Measurements from ENCODE around the gene CCDC88C. TPM values are rescaled to one million over a fixed set of nuclear protein-coding genes. Genes with fewer than 3 reads are reported as not detected.

The CCDC88C gene
- total RNA-seq, 2 donors from 2014 or later: 98.8 to 113 TPM

DNA sequence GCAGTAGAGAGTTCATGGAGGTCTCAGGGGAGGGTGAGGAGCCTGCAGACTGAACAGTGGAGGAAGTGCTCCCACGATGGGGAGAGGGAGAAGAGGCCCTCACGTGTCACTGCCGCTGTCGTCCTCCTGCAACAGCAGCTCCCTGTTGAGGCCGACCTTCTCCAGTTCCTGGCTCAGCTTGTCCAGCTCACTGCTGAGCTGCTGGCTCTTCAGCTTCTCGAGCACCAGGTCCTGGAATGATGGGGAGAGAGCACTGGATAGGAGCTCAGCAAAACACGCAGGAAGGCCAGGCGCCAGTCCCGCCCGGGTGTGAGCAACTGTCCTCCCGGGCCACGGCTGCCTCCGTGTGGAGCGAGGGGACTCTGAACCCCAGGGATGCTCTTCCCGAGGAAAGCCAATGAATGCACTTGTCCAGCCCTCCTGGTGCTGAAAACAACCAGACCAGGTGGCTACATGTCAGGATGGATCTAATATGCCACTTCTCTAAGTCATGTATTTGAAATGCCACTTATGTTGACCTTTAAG lies 107.8 kb downstream of the CCDC88C start:
- peaks cover 52 to 62% of the 10 kb centered on the region in 2 donors for H3K36me3 Mint-ChIP-seq
- no peak for DNase-seq (ENCODE audit: low spot score in 2 of 2)
- H3K27ac Mint-ChIP-seq: peak overlapping the region in 1 of 2 donors; percentile 73
- ATAC-seq: no peak
- no peaks in the 10 kb centered on the region for H3K9me3 Mint-ChIP-seq

DNA sequence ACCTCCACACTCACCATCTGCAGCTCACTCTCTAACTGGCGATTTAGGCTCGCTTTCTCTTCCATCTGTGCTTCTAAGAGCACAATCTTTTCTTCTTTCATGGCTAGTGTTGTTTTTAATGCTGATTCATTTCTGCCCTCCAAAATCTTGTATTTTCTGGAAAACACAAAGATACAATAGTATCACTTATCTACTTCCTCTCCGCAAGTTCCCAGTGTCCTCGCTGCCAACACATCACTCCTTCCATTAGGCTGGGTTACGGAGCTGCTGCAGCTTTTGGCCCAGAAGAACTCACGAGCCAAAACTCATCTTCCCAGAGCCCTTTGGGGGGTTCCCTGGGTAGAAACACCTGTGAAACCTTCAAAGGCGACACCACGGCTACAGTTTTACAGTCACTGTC lies 109.3 kb downstream of the CCDC88C start:
- H3K36me3 Mint-ChIP-seq: peaks cover 38 to 52% of the 10 kb centered on the region in 2 donors
- ATAC-seq (no peak), DNase-seq (ENCODE audit: low spot score in 2 of 2) (no peak)
- no peaks in the 10 kb centered on the region for H3K9me3 Mint-ChIP-seq
- peak overlapping the region; percentile 56 to 92 for H3K27ac Mint-ChIP-seq

DNA sequence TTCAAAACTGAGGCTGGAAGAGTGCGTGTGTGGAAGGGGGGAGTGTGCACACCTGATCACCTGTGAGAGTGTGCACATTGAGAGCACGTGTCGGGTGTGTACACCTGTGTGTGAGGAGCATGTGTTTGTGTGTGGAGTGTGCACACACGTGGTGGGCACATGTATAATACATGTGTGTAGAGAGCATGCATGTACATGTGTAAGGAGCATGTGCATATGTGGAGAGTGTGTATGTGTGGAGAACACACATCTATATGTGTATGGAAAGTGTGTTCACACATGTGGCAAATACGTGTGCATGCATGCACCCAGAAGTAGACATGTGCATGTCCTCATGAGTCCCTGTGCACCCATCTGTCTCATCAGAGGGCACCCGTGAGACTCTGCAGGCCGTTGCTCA lies 110.0 kb downstream of the CCDC88C start:
- H3K36me3 Mint-ChIP-seq: peaks cover 32 to 46% of the 10 kb centered on the region in 2 donors
- H3K27ac Mint-ChIP-seq: peak overlapping the region; percentile 50 to 59
- no peaks in the 10 kb centered on the region for H3K9me3 Mint-ChIP-seq
- no peak for DNase-seq (ENCODE audit: low spot score in 2 of 2)
- ATAC-seq: no peak

DNA sequence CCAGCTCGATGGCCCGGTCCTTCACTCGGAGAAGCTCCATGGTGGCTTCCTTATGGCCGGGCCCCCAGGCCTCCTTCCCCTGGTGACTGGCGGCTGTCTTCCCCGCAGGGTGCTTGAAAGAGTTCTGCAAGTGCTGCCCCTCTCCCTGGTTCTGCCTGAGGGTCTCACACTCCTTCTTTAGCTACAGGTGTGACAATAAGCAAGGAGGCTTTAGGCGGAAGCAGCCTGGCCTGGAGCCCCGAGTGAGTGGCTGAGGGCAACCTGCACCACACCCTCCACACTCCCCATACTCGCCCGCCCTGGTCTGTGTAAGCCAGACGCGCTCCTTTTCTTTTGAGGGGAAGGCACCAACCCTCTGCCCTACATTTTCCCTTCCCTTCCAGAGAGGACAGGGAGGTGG lies 110.6 kb downstream of the CCDC88C start:
- H3K9me3 Mint-ChIP-seq: no peaks in the 10 kb centered on the region
- DNase-seq (ENCODE audit: low spot score in 2 of 2): no peak
- peaks cover 32 to 47% of the 10 kb centered on the region in 2 donors for H3K36me3 Mint-ChIP-seq
- peak overlapping the region; percentile 50 to 59 for H3K27ac Mint-ChIP-seq
- ATAC-seq: no peak

DNA sequence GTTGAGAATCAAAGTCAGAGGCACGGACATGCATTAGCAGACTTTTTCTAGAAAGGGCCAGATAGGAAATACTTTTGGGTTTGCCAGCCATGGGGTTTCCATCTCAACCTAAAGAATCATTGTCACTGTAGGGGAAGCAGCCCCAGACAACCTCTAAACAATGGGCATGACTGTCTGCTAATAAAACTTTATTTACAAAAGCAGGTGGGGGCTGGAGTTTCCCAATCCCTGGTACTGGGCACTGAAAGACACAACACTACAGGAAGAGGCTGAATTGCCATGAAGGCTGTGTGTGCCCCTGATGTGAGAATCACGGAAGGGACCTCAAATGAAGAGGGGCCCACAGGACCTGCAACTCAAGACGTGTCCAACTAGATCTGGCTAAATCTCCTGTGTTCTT lies 111.1 kb downstream of the CCDC88C start:
- H3K36me3 Mint-ChIP-seq: peaks cover 36 to 52% of the 10 kb centered on the region in 2 donors
- peak overlapping the region; percentile 26 to 59 for H3K27ac Mint-ChIP-seq
- H3K9me3 Mint-ChIP-seq: no peaks in the 10 kb centered on the region
- no peak for DNase-seq (ENCODE audit: low spot score in 2 of 2)
- ATAC-seq: no peak

DNA sequence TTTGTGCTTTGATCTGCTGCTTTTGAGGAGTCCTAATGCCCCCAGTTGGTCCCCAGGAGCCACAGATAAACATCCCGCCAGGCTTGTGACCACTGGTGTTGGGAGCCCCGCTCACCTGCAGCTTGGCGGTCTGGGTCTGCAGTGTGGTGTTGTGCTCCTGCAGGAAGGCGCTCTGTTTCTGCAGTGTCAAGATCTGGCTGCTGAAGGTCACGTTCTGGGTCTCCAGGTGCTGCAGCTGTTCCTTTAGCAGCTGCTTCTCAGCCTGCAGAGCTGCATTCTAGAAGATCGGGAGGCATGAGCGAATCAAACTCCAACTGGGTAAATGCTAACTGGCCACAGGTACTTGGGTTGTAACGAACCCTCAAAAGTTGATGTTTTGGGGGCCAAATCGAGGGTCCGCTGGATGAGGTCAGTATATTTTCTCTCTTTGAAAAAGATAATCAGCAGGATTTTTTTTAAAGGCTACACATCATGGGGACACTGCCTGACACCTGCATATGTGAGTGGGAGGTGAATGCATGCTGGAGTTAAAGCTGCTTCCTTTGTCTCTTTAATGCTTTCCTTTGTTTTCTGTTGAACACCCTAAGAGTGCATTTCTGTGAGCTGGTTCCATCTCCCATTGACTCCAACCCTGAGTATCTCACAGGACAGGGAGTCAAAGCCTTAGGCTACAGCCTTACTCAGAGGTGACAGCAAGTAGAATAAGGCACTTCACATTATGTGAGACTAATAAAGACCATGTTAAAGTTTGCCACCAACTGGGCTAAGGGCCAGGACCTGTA lies 111.8 kb downstream of the CCDC88C start:
- no peak for ATAC-seq
- Mint-ChIP-seq H3K27ac (peak overlapping the region; percentile 86 to 95), H3K36me3 (peaks cover 41 to 52% of the 10 kb centered on the region in 2 donors), H3K9me3 (no peaks in the 10 kb centered on the region)
- no peak for DNase-seq (ENCODE audit: low spot score in 2 of 2)

DNA sequence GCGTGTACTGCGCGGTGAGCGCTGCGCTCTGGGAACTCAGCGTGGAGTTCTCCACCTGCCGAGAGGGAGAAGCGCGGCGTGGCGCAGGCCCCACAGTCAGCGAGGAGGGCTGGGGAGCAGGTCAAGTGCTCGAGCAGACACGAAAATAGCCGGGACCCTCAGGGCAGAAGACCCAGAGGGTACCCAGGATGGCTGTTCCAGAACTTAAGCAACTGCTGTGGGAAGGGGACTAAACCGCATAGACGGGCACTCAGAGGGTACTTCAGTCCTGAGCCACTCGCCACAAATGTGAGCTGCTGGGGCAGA lies 113.7 kb downstream of the CCDC88C start:
- ATAC-seq (no peak), DNase-seq (ENCODE audit: low spot score in 2 of 2) (no peak)
- peaks cover 49 to 59% of the 10 kb centered on the region in 2 donors for H3K36me3 Mint-ChIP-seq
- no peaks in the 10 kb centered on the region for H3K9me3 Mint-ChIP-seq
- H3K27ac Mint-ChIP-seq: peak overlapping the region; percentile 95

DNA sequence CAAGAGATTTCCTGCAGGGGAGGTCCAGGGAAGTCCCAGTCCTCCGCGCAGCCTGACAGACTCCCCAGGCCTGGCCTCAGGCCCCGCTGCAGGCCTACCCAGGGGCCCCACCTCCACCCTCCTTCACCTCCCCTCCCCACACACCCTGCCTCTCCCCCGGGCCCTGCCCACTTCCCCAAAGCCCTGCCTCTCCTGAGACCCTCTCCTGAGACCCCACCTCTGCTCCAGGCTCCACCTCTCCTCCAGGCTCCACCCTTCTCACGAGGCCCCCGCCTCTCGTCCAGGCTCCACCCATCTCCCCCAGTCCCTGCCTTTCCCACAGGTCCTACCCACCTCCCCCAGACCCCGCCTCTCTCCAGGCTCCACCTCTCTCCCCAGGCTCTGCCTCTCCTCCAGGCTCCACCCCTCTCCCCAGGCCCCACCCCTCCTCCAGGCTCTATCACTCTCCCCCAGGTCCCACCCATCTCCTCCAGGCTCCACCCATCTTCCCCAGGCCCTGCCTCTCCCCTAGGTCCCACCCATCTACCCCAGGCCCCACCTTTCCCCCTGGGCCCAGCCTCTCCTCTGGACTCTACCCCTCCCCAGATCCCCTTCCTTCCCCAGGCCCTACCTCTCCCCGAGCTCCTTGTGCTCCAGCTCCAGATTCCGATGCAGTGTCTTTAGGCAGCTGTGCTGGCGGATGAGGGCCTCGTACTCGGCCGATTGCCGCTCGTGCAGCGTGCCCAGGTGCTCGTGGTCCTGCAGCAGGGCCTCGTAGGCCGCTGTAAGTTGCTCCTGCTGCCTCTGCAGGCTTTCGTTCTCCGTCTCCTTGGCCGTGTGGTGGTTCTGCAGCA lies 114.3 kb downstream of the CCDC88C start:
- Mint-ChIP-seq H3K9me3 (no peaks in the 10 kb centered on the region), H3K36me3 (peaks cover 50 to 60% of the 10 kb centered on the region in 2 donors), H3K27ac (peak overlapping the region; percentile 95)
- ATAC-seq: peak; percentile 36 to 78
- DNase-seq (ENCODE audit: low spot score in 2 of 2): peak in 1 of 2 donors; percentile 83

DNA sequence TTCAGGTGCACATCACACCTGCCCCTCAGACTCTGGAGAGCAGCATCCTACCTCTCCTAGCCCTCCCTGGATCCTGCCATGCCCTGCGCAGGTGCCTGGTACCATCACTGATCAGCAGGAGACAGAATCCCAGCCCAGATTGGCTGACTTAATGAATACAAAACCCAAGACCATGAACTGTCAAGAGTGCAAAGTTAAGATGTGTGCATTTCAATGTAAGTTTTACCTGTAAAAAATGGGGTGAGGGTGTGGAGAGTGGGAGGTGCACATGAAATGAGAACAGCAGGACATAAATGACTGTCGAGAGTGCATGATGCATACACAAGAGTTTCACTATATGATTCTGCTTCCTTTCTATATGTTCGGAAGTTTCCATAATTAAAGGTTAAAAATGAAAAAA lies 115.2 kb downstream of the CCDC88C start:
- Mint-ChIP-seq H3K9me3 (no peaks in the 10 kb centered on the region), H3K27ac (peak overlapping the region; percentile 95), H3K36me3 (peaks cover 47 to 57% of the 10 kb centered on the region in 2 donors)
- ATAC-seq (peak; percentile 80 to 82), DNase-seq (ENCODE audit: low spot score in 2 of 2) (peak in 1 of 2 donors; percentile 31)

DNA sequence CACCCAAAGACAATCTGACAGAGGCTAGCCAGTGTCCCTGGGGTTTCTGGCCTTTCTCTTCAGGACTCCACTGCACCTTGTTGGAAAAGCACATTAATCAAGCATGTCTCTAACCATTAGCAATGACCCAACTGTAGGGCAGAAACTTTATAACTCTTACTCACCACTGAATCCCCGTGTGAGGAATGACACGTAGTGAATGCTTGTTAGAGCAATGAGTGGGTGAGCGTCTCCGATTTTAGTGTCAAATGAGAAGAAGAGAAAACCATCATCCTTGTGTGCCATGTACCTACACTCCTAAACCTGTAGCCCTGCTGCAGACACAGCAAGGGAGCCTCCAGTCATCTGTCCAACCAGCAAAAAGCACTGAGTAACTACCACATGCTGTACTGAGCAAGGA lies 116.7 kb downstream of the CCDC88C start:
- H3K9me3 Mint-ChIP-seq: no peaks in the 10 kb centered on the region
- DNase-seq (ENCODE audit: low spot score in 2 of 2) (no peak), ATAC-seq (peak in 1 of 2 donors; percentile 1)
- peaks cover 54 to 65% of the 10 kb centered on the region in 2 donors for H3K36me3 Mint-ChIP-seq
- H3K27ac Mint-ChIP-seq: peak overlapping the region; percentile 95

DNA sequence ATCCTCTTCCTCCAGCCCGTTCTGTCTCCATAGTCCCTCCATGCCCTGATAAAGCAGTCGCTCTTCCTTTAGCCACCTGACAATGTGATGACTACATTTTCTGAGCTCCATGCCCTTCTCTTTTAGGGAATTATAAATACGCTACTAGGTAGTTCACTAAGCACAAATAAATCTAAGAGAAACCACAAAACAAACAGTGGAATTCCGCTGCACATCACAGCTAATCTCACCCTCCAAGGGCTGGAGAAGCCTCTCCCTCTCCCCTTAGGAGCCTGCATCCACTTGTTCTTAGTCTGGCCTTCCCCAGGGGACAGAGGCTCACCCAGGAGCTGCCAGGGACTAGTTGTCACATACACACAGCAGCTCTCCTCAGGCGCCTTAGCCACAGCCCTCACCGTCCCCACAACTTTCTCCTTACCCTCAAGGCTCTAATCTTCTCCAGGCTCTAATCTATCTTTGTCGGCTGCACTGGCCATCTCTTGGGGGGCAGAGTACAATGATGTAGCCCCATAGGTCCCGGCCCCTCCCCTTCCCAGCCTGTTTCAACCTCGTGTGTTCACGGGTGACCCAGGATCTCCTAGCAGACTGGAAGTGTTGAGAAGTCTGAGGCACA lies 117.2 kb downstream of the CCDC88C start:
- Mint-ChIP-seq H3K36me3 (peaks cover 52 to 61% of the 10 kb centered on the region in 2 donors), H3K9me3 (no peaks in the 10 kb centered on the region)

DNA sequence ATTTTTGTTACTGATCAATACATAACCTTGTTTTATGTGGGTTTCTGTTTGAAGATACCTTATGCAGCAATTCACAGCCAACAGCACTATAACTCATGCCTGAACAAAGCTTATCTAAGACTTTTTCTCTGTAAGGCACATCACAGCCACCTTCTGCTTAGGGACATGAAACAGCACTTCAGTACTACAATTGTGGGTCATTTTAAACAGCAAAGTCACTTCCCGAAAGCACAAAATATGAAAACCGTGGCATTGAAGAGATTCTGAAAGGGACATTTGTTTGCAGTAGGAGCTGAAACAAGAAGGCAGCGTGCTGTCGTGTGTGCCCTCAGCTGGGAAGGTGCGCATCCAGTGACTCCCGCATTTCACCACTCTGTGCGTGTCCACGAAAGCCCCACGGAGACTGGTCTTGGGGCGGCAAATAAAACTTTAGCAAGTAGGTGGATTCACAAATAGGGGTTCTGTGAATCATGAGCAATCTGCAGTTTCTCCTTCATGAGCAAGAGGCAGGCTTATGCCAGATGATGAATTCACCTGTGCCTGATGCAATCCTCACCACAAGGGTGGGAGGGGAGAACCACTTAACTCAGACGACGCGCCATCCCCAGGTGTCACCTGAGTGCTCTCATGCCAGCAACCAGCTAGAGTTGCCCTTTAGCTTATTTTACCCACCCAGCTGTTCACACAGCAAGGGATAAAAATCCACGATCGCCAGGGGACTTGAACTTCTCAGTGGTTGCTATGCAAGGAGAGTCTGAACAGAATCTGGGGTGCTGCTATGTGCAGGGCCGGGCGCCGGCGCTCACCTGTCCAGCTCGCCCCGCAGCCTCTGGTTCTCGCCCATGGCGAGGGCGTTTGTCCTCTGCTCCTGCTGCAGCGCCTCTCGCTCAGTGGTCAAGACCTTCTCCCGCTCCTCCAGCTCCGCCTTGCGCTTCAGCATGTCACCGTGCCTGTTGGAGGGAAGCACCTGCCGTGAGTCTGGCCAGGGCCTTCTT lies 118.2 kb downstream of the CCDC88C start:
- H3K9me3 Mint-ChIP-seq: no peaks in the 10 kb centered on the region
- DNase-seq (ENCODE audit: low spot score in 2 of 2): peak in 1 of 2 donors; percentile 30
- peak; percentile 16 to 37 for ATAC-seq
- H3K27ac Mint-ChIP-seq: peak overlapping the region; percentile 65 to 95
- peaks cover 50 to 52% of the 10 kb centered on the region in 2 donors for H3K36me3 Mint-ChIP-seq

More for the DNA sequence above, 117.2 kb downstream of the CCDC88C start:
- peak overlapping the region; percentile 95 for H3K27ac Mint-ChIP-seq
- DNase-seq (ENCODE audit: low spot score in 2 of 2) (no peak), ATAC-seq (no peak)

DNA sequence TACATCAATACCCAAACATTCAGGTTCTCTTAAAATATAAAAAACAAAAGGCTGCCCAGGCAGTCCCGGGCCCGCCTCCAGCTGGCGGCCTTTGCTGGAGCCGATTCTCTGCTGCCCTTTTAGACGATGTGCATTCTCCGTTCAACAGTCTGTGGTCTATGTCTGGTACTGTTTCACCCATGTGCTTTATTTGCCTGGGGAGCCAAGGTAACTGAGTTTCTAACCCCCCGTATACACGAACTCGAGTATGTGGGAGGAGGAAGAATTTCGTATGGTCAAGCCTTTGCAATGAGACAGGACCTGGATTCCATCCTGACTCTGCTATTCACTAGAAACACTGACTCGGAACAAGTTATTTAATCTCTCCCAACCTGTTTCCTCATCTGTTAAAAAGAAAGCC lies 119.0 kb downstream of the CCDC88C start:
- no peak for DNase-seq (ENCODE audit: low spot score in 2 of 2)
- Mint-ChIP-seq H3K27ac (peak overlapping the region; percentile 65 to 95), H3K36me3 (peaks cover 55 to 61% of the 10 kb centered on the region in 2 donors), H3K9me3 (no peaks in the 10 kb centered on the region)
- ATAC-seq: no peak

DNA sequence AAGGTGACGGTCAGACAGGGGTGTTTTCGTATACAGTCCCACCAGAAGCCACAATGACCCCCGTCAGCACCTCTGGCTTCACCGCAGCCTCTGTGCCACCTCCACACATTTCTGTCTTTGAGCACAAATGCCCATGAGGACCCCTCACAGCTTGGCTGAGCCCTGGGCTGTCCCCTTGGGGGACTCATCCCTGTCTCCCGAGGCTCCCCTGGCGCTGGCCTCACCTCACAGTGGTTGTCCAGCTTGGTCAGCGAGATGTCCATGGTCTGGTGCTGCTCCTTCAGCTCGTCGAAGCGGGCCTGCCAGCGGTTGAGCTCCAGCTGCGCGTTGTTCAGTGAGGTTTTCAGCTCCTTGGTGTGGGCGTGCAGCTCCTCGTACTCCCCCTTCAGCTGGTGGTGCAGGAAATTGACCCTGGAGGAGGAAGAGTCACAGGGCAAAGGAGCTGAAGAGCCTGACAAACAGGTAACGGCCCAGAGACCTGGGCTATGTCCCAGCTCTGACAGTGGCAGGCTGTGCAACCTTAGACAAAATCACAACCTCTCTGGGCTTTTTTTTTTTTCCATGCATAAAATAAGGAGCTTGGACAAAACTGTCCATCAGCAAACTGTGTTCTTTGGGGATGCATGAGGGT lies 120.4 kb downstream of the CCDC88C start:
- no peak for DNase-seq (ENCODE audit: low spot score in 2 of 2)
- no peak for ATAC-seq
- H3K9me3 Mint-ChIP-seq: no peaks in the 10 kb centered on the region
- peak overlapping the region; percentile 64 to 94 for H3K27ac Mint-ChIP-seq
- peaks cover 60 to 72% of the 10 kb centered on the region in 2 donors for H3K36me3 Mint-ChIP-seq

All from activated naive CD4-positive, alpha-beta T cell treated with anti-CD3 and anti-CD28 coated beads, Interleukin-2, amount 50 U/mL, for 72 hours (primary cell).